Skeletal muscle cell (primary cell): ENCODE measurements around the gene CTBP1.
A peak's percentile ranks its signal among the peaks of the same experiment; 100 is the strongest.
"Not testable (repeated sequence)": the region's sequence is repeated elsewhere in the genome, so short reads cannot be mapped to it uniquely, and the experiment has no call there.

Source experiments
- DNase-seq: peaks from one replicate; pipeline ENCODE4 v3.0.0-alpha.2; 2010; ENCODE audit warnings: low read depth
- H3K4me3 ChIP-seq: 2 replicates; pipeline ENCODE4 v1.5.1; 2011; ENCODE audit warnings: low read depth, mild to moderate bottlenecking, control low read depth, low read length, moderate library complexity

Gene CTBP1

GRCh38 chr4:1248245-1249147 is at the start of gene CTBP1:
TSS of gene CTBP1 (minus strand) at chr4:1249130. CDS start at chr4:1241331, 7,799 bp downstream.
- peak; percentile 29 for DNase-seq

GRCh38 chr4:1298461-1298860 is 49.5 kb upstream of the CTBP1 start:
- no peak for DNase-seq
- no peak overlapping the region for H3K4me3 ChIP-seq

More at GRCh38 chr4:1248245-1249147, at the start of gene CTBP1:
- peak within 1 kb of the TSS; percentile 79 for H3K4me3 ChIP-seq

- H3K4me3 ChIP-seq: no peak overlapping the region
- DNase-seq: no peak
Observed at GRCh38 chr4:1297456-1298325, 48.8 kb upstream of the CTBP1 start.

DNA sequence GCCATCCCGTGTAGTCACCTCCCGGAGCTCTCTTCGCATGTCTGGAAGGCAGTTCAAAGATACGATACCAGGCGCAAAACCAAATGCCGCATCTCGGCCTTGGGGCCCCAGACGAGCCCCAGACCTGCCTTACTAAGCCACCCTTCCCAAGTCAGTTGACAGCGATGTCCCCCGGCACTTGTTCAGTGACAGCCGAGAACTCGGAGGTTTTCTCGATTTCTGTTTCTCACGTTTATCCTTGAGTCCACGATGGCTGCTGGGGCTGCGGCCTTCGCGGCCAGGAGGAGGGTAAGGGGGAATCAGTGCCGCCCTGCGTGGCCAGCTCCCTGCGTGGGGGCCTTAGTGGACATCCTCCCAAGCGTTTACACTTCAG is 48.1 kb upstream of the CTBP1 start:
- no peak overlapping the region for H3K4me3 ChIP-seq
- DNase-seq: no peak

- no peak overlapping the region for H3K4me3 ChIP-seq
- no peak for DNase-seq
Observed at GRCh38 chr4:1296324-1297022, 47.5 kb upstream of the CTBP1 start.

GRCh38 chr4:1295405-1296055 is 46.6 kb upstream of the CTBP1 start:
- DNase-seq: no peak
- H3K4me3 ChIP-seq: no peak overlapping the region

GRCh38 chr4:1294891-1295290 is 46.0 kb upstream of the CTBP1 start:
- H3K4me3 ChIP-seq: no peak overlapping the region
- no peak for DNase-seq

DNA sequence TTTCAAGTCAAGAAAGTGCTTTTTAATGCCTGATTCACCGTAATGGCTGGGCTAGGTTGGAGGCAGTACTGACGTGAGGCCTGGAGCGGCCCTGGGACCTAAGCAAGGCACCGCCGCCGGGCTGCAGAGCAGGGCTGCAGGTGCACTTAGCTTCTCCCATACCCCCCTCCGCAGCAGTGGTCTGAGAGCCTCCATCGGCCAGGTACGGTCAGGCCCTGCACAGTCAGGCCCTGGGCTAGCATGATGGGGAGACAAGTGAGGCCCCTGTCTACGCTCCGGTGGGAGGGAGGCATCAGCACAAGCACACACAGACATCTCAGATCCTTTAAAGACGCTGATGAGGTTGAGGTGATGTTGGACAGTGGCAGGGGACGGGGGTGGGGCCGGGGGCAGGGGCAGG is 45.5 kb upstream of the CTBP1 start:
- DNase-seq: no peak
- no peak overlapping the region for H3K4me3 ChIP-seq

DNA sequence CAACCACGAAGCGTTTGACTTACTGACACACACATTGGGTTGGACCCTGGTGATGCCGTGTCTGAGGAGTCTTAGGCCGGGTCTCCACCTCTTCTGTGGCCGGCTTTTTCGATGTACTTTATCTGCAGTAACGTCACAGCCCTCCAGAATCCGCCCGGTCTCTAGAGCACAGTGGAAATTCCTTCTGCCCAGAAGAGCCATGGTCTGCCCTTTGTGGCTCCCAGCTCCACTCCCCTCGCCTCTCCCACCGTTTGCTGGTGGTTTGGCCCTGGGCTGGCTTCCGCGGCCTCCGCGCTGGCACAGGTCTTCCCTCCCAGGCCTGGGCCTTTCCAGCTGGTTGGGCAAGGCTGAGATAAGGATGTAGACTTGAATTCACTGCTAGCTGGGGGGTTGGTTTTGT is 45.1 kb upstream of the CTBP1 start:
- H3K4me3 ChIP-seq: no peak overlapping the region
- DNase-seq: no peak

DNA sequence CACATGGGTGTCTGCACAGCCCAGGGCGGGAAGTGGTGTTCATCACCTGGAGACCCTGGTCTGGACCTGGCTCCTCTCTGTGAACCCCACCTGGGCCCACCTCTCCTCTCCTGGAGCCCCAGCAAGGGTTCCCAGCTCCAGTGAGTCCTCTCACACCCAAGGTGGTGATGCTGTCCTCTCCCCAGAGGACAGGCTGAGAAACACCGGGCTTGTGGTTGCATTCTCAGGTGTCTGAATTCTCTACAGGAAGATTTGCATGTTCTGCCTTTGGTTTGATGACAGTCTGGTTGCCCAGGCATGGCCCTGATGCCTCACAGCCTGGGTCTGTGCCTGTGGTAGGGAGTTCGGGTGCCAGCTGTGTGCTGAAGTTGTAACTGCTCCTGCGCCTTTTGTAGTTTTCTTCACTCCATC is 44.6 kb upstream of the CTBP1 start:
- H3K4me3 ChIP-seq: no peak overlapping the region

GRCh38 chr4:1292703-1293011 is 43.7 kb upstream of the CTBP1 start:
- not testable (repeated sequence) for DNase-seq, H3K4me3 ChIP-seq

More for the DNA sequence above, 44.6 kb upstream of the CTBP1 start:
- no peak for DNase-seq

GRCh38 chr4:1291996-1292702 is 43.2 kb upstream of the CTBP1 start:
- no peak for DNase-seq

DNA sequence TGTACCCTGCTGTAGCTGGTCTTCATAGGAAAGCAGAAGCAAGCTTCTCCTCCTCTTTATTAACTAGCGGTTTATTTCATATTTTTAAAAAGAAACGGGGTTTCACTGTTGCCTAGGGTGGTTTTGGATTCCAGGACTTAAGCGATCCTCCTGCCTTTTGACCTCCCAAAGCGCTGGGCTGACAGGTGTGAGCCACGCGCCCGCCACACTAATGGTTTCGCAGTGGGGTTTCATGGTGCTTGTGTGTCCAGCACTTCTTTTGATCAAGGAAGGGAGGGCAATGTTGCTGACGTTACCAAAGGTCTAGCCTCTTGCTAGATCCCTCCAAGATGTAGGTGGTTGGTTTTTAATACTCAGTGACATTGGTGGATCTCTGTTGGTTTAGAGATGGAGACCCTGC is 42.2 kb upstream of the CTBP1 start:
- H3K4me3 ChIP-seq: peak overlapping the region; percentile 91
- no peak for DNase-seq

More at GRCh38 chr4:1291996-1292702, 43.2 kb upstream of the CTBP1 start:
- H3K4me3 ChIP-seq: no peak overlapping the region

DNA sequence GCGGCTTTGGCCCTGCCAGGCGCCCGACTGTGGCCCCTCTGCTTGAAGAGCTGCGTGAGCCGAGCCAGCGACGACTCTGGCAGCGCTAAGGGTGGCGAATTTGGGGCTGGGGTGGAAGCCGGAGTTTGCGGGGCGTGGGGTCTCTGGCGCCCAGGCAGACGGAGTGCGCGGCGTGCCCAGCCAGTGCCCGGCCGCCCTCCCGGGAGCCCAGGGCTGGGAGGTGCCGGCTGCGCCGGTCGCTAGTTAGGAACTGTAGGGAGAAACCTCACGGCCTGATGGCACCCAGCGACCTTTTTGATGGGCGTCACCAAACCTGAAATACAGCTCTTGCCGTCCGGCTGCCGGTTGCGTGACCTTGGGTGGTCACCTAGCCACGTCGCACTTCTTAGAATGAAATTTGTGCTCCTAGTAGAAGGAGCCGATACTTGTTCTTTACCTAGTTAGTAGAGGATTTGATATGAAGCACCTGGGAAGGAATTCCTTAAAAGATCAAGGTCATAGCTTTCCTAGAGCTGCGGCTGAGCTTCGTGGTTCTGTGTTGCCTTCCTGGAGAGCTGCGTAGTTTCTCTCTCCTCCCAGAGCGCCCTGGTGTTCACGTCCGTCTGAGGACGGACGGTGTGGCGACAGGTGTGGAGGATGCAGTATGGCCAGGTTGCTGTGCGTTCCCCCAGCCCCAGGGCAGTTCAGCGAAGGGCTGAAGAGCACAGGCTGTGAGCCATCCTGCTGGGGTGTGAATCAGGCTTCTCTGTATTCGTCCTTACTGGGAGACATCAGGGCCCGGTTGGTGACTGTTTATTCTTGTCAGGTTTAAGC is 41.4 kb upstream of the CTBP1 start:
- DNase-seq: no peak
- peak overlapping the region; percentile 91 for H3K4me3 ChIP-seq

- peak; percentile 83 for DNase-seq
Observed at GRCh38 chr4:1289207-1290164, 40.6 kb upstream of the CTBP1 start, which contains the start of gene MAEA. TSS of gene MAEA (plus strand) at chr4:1289891. CDS start at chr4:1289914, 23 bp downstream.

GRCh38 chr4:1288786-1289185 is 39.9 kb upstream of the CTBP1 start:
- DNase-seq: no peak

More at GRCh38 chr4:1289207-1290164, 40.6 kb upstream of the CTBP1 start, which contains the start of gene MAEA:
- H3K4me3 ChIP-seq: peak within 1 kb of the TSS; percentile 91

More at GRCh38 chr4:1288786-1289185, 39.9 kb upstream of the CTBP1 start:
- H3K4me3 ChIP-seq: peak overlapping the region; percentile 91
